MM.1S (cell line): ENCODE measurements around the gene LAG3.

Source experiments
- EZH2 ChIP-seq: fragments of 300-600 bp; sonication (generic); optimal IDR thresholded peaks from 2 replicates; pipeline ENCODE3; 2017; ENCODE audit warnings: low read depth, mild to moderate bottlenecking, antibody characterized with exemption, low read length, mixed read lengths
- TF ChIP-seq, protein P1 (sequence below): fragments of 300-600 bp; sonication (generic); IDR thresholded peaks from 2 replicates; pipeline ENCODE4 v1.5.1; 2016; ENCODE audit warnings: antibody characterized with exemption, low read length, mixed read lengths

DNA sequence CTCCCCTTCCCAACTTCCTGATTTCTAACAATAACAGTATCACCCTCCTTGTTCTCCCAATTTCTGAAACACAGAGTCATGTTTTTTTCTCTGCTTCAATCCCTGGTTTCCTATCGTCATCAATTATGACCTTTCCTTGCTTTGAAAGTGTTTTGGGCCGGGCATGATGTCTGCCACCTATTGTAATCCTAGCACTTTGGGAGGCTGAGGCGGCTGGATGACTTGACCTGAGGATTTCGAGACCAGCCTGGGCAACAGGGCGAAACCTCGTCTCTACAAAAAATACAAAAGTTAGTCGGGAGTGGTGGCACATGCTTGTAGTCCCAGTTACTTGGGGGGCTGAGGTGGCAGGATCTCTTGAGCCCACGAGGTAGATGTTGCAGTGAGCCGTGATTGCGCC, 36.7 kb downstream of the LAG3 start:
- TF ChIP-seq, protein P1, sequence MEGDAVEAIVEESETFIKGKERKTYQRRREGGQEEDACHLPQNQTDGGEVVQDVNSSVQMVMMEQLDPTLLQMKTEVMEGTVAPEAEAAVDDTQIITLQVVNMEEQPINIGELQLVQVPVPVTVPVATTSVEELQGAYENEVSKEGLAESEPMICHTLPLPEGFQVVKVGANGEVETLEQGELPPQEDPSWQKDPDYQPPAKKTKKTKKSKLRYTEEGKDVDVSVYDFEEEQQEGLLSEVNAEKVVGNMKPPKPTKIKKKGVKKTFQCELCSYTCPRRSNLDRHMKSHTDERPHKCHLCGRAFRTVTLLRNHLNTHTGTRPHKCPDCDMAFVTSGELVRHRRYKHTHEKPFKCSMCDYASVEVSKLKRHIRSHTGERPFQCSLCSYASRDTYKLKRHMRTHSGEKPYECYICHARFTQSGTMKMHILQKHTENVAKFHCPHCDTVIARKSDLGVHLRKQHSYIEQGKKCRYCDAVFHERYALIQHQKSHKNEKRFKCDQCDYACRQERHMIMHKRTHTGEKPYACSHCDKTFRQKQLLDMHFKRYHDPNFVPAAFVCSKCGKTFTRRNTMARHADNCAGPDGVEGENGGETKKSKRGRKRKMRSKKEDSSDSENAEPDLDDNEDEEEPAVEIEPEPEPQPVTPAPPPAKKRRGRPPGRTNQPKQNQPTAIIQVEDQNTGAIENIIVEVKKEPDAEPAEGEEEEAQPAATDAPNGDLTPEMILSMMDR = no peak
- no peak for TF ChIP-seq EZH2
